Mononuclear cell (primary cell): ENCODE data around the gene JAK1. TPM values are rescaled to one million over a fixed set of nuclear protein-coding genes. Genes with fewer than 3 reads are reported as not detected.
"Not testable (repeated sequence)": the region's sequence is repeated elsewhere in the genome, so short reads cannot be mapped to it uniquely, and the experiment has no call there.

ENCODE experiments used
- H3K27me3 ChIP-seq: 2 replicates; pipeline ENCODE4 v1.6.0; 2011; ENCODE audit warnings: low read length, control low read depth; ENCODE audit not compliant: insufficient read depth
- H3K4me1 ChIP-seq: 2 replicates; pipeline ENCODE4 v1.5.1; 2011; ENCODE audit warnings: mild to moderate bottlenecking, low read length, control low read depth; ENCODE audit not compliant: insufficient read depth
- H3K4me3 ChIP-seq: 2 replicates; pipeline ENCODE4 v1.5.1; 2011; ENCODE audit warnings: mild to moderate bottlenecking, low read length, moderate library complexity
- H3K9me3 ChIP-seq: 2 replicates; pipeline ENCODE4 v1.5.1; 2011; ENCODE audit warnings: low read depth, mild to moderate bottlenecking, control low read depth, low read length
- total RNA-seq: library from RNA; depleted of rRNA; stranded (reverse); fragments of >200 nt; gene quantifications from one replicate; pipeline ENCODE4 v1.2.3, GENCODE V29; 2012

The JAK1 gene
- total RNA-seq, 1 donor, result 345 TPM

DNA sequence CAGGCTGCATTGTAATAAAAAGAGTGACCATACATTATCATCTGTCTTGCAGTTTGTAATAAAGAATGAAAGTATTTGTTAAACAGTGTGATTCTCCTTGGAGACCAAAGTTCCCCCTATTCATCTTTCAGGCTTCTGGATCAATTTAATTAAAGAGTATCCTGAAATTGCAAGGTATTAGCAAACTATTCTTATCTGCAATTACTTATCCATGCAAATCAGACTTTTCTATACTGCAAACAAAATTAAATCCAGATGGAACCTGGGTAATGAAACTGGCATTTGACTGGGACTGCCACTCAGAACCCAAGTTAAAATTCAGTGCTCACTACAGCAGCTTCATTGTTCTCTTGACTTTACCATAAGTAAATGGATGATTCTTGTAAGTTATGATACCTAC lies 37.1 kb downstream of the JAK1 start:
- peaks cover 64% of the 10 kb centered on the region for H3K4me1 ChIP-seq
- H3K4me3 ChIP-seq, result no peak overlapping the region
- H3K27me3 ChIP-seq, result no peaks in the 10 kb centered on the region
- no peaks in the 10 kb centered on the region for H3K9me3 ChIP-seq

DNA sequence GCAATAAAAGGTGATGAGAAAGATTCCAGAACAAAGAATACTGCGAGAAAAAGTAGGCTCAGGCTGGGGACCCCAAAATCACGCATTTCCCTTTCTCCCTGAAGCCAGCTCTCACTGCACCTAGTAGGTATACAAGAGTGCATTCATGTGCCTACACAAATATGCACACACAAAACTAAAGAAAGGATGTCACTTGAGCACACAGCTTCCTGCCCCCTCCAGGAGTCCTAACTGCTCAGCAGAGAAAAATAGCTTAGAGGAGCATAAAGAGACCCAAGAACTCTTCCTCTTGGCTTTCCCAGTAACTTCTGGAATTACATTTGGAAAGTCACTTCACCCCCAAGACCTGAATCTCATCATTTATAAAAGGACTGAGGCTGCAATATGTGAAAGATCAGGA lies 38.0 kb downstream of the JAK1 start:
- no peaks in the 10 kb centered on the region for H3K27me3 ChIP-seq
- H3K4me3 ChIP-seq, result no peak overlapping the region
- peaks cover 61% of the 10 kb centered on the region for H3K4me1 ChIP-seq
- no peaks in the 10 kb centered on the region for H3K9me3 ChIP-seq

GRCh38 chr1:64925594-64925993 lies 40.8 kb downstream of the JAK1 start:
- H3K4me3 ChIP-seq, result no peak overlapping the region
- H3K27me3 ChIP-seq, result no peaks in the 10 kb centered on the region
- peaks cover 71% of the 10 kb centered on the region for H3K4me1 ChIP-seq
- no peaks in the 10 kb centered on the region for H3K9me3 ChIP-seq

DNA sequence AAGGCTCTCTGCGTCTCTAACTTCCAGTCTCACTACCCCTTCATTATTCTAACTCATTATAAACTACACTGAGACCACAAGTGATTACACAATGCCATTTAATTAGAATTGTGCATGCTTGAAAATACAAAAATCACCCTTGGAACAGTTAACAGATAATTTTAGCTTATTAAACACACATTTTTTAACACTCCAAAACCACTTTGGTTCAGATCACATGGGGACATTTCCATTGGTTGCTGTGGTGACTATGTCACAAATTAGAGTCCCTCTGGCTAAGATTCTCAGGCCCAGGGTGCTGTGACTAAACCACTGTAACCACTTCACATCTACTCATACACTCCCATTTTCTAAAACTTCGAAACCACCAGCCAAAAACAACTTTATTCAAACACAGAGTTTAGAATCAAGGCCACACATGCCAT lies 43.0 kb downstream of the JAK1 start:
- no peak overlapping the region for H3K4me3 ChIP-seq
- H3K4me1 ChIP-seq, result peaks cover 76% of the 10 kb centered on the region
- H3K9me3 ChIP-seq, result no peaks in the 10 kb centered on the region
- H3K27me3 ChIP-seq, result no peaks in the 10 kb centered on the region

DNA sequence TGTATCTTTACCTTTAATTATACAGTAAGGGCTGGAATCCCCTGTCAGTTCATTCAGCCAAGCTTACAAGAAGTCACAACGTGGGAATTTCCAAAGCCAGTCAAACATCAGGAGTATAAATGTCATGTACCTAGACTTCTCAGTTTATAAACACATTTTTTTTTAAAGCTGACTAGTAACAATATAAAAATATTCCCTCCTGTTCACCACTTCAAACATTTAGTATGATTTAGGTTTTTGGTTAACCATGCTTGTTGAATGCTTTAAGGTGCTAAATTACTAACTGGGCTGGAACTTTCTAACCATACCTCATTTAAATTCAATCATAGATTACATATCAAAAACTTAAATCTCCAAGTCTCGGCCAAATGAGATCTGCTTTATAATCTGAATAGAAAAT lies 44.0 kb downstream of the JAK1 start:
- Histone ChIP-seq H3K4me3 (no peak overlapping the region), H3K4me1 (peaks cover 76% of the 10 kb centered on the region), H3K27me3 (no peaks in the 10 kb centered on the region), H3K9me3 (no peaks in the 10 kb centered on the region)

DNA sequence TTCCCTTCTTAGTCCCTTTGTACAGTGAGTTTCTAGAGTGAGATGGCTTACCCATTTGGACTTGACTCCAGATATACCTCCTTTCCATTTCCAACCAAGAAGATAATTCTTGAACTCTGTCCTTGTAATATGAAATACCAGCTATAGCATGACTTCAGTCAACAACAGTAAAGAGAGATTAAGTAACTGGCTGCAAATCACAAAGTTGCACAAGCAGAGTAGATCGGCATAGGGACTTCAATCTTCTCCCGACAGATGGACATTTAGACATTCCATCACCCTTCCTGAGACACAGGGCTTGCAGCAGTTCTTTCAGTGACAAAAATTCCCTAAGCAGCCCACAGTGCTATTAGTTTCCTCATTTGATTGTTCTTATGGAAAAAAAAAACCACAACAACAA lies 44.6 kb downstream of the JAK1 start:
- Histone ChIP-seq H3K9me3 (no peaks in the 10 kb centered on the region), H3K27me3 (no peaks in the 10 kb centered on the region), H3K4me1 (peaks cover 78% of the 10 kb centered on the region), H3K4me3 (no peak overlapping the region)

DNA sequence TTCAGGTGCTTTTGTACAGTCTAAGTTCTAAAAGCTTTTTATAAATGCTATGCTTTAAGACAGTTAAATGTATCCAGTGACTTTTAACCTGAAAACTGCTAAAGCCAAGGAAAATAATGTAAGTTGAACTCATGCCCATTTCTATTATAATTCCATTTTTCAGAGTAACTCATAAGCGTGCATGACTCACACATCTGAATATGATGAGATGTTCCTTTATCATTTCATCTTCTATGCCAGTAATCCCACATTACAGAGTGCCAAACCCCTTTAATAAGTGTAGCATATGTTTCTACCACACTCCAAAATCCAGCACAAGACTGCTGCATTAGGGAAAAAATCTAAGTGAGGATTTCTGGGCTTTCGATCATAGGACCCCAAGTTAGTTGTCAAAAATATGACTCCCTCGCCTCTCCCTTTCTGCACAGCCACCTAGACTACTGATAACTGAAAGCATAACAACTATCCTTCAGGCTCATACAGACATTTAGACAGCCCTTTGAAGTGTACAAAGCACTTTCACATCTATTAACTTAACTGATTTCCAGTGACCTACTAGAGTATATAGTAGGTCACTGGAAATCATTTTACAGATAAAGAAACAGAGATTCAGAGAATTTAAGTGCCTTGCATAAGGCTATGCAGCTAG lies 45.3 kb downstream of the JAK1 start:
- Histone ChIP-seq H3K4me3 (no peak overlapping the region), H3K9me3 (no peaks in the 10 kb centered on the region), H3K27me3 (no peaks in the 10 kb centered on the region), H3K4me1 (peaks cover 77% of the 10 kb centered on the region)

- not testable (repeated sequence) for H3K4me3 ChIP-seq, H3K27me3 ChIP-seq, H3K9me3 ChIP-seq
- peaks cover 67% of the 10 kb centered on the region for H3K4me1 ChIP-seq
Observed at GRCh38 chr1:64919120-64919519, 47.2 kb downstream of the JAK1 start.

- Histone ChIP-seq H3K4me1 (peaks cover 66% of the 10 kb centered on the region), H3K4me3 (no peak overlapping the region), H3K27me3 (no peaks in the 10 kb centered on the region), H3K9me3 (no peaks in the 10 kb centered on the region)
Observed at GRCh38 chr1:64917907-64918306, 48.4 kb downstream of the JAK1 start.

DNA sequence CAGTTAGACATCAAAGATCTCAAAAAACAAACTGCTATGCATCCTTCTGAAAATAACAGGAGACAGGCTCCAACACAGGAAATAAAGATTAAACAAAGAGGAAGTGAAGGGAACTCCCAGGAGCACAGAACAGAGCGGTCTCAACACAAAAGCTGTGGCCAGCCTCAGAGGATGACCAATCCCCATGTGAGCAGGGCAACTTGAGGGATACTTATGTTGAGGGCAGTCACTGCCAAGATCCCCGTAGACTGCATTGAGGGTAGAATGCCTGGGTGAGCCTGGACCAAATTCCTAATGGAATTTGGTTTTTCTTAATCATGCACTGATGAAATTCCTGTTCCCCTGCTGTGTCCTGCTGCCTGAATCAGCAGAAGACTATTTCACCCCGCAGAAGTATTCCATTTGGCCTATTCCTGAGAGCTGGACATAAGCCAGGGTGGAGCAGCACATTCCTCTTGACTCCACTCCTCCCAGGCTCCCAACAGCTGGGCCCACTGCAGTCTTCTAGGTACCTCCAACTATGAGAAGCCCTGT lies 49.0 kb downstream of the JAK1 start:
- Histone ChIP-seq H3K4me1 (peaks cover 66% of the 10 kb centered on the region), H3K9me3 (no peaks in the 10 kb centered on the region), H3K4me3 (no peak overlapping the region), H3K27me3 (no peaks in the 10 kb centered on the region)

- H3K4me3 ChIP-seq, result no peak overlapping the region
- H3K27me3 ChIP-seq, result no peaks in the 10 kb centered on the region
- H3K9me3 ChIP-seq, result no peaks in the 10 kb centered on the region
- H3K4me1 ChIP-seq, result peaks cover 69% of the 10 kb centered on the region
Observed at GRCh38 chr1:64915381-64916274, 50.7 kb downstream of the JAK1 start.

DNA sequence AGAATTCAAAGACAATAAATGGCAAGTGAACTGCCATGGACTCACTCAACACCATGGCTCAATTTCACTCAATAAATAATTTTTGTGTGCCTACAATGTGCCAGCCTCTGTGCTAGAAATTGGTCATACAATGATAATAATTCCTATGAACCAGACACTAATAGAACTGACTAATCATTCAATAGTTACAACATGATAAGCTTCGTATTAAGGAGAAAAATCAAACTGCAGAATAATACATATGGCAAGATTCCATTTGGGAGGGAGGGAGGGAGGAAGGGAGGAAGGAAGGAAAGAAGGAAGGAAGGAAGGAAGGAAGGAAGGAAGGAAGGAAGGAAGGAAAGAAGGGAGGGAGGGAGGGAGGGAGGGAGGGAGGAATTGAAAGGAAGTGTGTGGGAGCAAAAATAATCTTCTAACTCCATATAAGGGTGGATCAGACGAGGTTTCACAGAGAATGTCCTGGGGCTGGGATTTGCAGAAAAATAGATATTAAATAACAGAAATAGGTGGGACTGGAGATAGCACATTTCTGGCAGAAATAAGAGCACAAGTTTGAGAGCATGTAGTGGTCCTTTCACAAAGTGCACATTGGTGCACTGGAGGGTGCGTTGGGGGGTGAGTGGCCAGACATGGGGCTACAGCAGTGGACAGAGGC lies 52.9 kb downstream of the JAK1 start:
- H3K4me1 ChIP-seq, result peaks cover 73% of the 10 kb centered on the region
- H3K4me3 ChIP-seq, result no peak overlapping the region
- no peaks in the 10 kb centered on the region for H3K9me3 ChIP-seq

DNA sequence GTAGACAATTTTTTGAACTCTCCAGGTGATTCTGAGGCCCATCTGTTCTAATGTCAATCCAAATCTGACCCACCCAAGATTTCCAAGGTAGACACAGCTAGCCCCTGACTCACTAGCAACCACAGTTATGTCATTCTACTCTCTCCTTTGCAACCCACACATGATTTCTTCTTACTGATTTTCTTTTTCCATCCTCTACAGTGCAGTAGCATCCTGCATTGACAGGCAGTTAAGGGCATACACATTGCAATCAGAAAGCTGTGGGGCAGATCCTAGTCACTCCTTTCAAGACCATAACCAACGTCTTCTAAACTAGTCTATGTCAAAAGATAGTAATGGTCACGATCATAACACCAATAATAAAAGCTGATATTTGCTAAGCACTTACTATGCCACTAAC lies 54.2 kb downstream of the JAK1 start:
- no peak overlapping the region for H3K4me3 ChIP-seq
- no peaks in the 10 kb centered on the region for H3K27me3 ChIP-seq
- H3K9me3 ChIP-seq, result no peaks in the 10 kb centered on the region
- H3K4me1 ChIP-seq, result peaks cover 60% of the 10 kb centered on the region

More for the DNA sequence above, 52.9 kb downstream of the JAK1 start:
- H3K27me3 ChIP-seq, result no peaks in the 10 kb centered on the region

DNA sequence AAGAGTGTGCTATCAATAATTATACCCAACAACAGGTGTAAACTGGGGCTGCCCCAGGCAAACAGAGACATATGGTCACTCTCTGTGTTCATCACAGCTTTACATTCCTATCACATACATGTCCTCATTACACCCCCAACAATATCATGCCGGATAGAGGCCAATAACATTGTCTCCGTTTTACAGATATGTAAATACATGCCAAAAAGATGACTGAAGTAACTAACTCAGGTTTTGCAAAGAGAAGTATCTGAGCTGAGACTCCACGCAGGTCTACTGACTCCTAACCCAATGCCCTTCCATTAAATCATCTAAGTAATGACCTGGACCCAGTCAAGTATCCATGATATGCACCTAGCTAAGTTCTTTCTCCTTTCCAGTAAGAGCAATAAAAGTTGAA lies 55.0 kb downstream of the JAK1 start:
- peaks cover 54% of the 10 kb centered on the region for H3K4me1 ChIP-seq
- H3K4me3 ChIP-seq, result no peak overlapping the region
- no peaks in the 10 kb centered on the region for H3K9me3 ChIP-seq
- H3K27me3 ChIP-seq, result no peaks in the 10 kb centered on the region

DNA sequence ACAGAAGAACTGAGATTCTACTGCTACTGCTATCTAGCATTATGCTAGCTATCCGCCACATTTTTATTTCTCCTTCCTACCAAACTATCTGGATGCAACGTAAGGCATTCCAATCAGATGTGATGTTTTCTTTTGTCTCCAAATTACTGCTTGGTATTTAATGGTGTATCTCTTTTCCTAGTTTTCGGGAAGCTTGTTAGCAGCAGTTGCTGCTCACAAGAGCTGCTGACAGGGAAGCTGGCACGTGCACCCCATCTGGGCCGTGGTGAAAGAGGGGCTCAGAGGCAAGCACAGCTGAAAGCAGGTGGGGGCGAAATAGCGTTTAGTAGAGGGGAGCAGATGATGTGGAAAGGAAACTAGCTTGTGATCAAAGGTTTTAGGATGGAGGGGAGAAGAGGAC lies 57.3 kb downstream of the JAK1 start:
- no peaks in the 10 kb centered on the region for H3K27me3 ChIP-seq
- no peaks in the 10 kb centered on the region for H3K9me3 ChIP-seq
- peaks cover 53% of the 10 kb centered on the region for H3K4me1 ChIP-seq
- H3K4me3 ChIP-seq, result no peak overlapping the region
